GOT3 (cell line): ENCODE measurements around the gene SH2D3A.
"Not testable (repeated sequence)": the region's sequence is repeated elsewhere in the genome, so short reads cannot be mapped to it uniquely, and the experiment has no call there.

Experiments
- DNase-seq: peaks from one replicate; lab custom pipeline; 2025; ENCODE audit warnings: mixed read lengths; lab: John Stamatoyannopoulos, UW

Gene SH2D3A

DNA sequence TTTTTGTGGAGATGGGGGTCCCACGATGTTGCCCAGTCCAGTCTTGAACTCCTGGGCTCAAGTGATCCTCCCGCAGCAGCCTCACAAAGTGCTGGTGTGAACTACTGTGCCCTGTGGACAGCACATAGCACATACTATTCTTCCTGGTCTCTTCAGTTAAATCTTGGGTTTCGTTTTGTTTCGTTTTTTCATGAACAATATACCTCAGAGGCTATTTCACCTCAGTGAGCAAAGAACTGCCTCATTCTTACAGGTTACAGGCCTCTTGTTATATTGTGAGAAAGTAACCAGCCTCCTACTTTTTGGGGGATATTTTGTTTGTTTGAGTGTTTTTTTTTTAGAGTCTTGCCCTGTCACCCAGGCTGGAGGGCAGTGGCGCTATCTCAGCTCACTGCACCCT is 45.5 kb downstream of the SH2D3A start:
- DNase-seq: no peak

DNA sequence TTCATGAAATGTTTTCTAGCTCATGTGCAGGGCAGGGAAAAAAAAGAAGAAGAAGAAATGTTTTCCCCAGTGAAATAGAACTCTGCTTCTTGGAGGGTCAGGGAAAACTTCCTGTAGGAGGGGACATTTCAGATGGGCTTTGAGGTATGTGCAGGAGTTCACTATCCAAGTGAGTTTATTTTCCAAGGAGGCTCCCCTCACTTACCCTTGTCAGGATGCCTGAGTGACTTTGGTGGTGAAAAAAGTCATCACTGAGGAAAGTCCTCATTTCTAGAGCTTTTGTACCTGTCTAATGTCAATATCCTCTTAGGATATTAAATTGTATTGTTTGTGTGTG is 46.1 kb downstream of the SH2D3A start:
- DNase-seq: no peak

GRCh38 chr19:6720369-6721137 is 46.7 kb downstream of the SH2D3A start, which contains the start of gene C3:
Gene C3 (minus strand): TSS chr19:6720650. CDS start chr19:6720589, 61 bp downstream.
- peak; percentile 49 for DNase-seq

GRCh38 chr19:6719992-6720368 is 47.3 kb downstream of the SH2D3A start:
- no peak for DNase-seq

DNA sequence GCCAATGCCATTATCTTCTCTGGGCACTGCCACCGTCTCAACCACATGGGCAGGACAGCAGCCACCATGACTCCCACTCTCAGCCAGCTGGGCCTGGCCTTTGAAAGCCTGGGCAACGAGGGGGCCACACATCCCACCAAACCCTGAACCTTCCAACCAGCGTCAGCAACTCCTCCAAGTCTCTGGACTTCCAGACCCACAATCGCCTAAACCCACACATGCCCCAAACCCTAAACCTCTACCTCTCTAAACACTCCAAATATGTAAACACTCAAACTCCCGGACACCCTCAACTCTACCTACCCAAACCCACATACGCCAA is 47.7 kb downstream of the SH2D3A start:
- DNase-seq: no peak

DNA sequence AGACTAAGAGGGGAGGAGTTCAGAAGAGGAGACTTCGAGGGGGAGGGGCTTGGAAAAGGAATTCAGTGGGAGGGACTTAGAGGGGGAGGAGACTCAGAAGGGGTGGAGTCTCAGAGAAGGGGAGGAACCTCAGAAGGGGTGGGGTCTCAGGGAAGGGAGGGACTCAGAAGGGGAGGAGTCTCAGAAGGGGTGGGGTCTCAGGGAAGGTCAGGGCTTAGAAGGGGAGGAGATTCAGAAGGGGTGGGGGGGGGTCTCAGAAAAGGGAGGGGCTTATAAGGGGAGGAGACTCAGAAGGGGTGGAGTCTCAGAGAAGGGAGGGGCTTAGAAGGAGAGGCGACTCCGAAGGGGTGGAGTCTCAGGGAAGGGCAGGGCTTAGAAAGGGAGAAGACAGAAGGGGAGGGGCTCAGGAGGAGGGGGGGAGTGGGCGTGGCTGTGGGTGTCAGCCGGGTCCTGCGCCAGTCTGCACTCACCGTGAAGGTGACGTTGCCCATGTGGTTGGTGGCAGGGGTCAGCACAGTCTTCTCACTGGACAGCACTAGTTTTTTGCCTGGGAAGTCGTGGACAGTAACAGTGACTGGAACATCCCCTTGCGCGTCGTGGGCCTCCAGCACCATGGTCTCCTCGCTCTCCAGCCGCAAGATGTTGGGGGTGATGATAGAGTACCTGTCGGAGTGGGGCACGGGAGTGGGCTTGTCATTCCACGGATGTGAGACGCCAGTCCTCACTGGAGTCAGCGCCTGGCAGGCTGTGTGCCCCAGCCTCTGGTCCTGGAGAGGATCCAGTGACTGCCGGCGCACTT is 48.3 kb downstream of the SH2D3A start:
- DNase-seq: no peak

DNA sequence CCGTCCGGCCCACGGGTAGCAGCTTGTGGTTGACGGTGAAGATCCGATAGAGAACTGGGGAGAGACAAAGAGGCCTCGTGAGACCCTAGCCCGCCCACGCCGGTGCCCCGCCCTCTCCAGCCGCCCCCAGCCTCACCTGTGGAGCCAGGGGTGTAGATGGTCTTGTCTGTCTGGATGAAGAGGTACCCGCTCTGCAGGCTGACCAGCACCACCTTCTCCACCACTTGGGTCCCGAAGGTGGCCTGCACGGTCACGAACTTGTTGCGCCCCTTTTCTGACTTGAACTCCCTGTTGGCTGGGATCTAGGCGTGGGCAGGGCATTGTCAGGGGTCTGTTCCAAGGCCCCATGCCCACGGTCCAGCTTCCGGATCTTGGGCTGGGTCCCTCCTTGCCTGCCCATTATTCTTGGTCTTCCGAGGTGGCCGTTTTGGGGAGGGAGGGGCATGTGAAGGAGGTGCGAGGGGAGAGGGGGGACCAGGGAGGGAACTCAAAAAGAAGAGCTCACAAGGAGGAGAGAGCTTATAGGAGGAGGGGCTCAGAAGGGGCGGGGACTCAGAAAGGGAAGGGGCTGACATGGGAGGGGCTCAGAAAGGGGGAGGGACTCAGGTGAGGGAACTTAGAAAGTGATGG is 49.0 kb downstream of the SH2D3A start:
- DNase-seq: no peak

DNA sequence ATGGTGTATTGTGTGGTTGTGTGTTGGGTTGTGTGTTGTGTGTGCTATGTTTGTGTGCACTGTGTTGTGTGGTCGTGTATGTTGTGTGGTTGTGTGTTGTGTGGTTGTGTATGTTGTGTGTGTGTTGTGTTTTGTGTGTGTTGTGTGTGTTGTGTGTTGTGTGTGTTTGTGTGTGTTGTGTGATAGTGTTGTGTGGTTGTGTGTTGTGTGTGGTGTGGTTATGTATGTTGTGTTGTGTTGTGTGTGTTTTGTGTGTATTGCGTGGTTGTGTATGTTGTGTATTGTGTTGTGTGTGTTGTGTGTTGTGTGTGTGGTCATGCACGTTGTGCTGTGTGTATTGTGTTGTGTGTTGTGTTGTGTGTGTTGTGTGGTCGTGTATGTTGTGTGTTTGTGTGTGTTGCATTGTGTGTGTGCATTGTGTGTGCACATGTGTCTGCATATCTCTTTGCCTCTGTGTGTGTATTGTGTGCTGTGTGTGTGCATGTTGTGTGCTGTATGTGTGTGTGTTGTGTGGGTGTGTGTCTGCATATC is 49.7 kb downstream of the SH2D3A start:
- DNase-seq: no peak

DNA sequence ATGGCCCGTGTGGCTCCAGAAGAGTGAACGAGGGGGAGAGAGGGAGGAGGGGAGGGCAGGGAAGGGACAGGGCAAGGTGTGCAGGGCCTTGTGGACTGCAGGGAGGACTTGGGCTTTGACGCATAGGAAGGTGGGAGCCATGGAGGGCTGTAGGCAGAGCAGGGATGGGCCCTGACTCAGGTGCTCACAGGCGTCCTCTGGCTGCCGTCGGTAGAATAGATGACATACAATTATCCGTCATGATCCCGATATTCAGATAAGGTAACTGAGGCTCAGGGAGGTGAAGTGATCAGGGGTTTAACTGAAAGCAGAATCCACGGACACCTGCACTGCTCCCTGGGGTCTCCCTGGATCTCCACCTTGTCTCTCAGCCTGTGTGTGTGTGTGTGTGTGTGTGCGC is 50.2 kb downstream of the SH2D3A start:
- DNase-seq: no peak

- DNase-seq: no peak
Measured at GRCh38 chr19:6716610-6716970, 50.6 kb downstream of the SH2D3A start.

- DNase-seq: no peak
Measured at GRCh38 chr19:6714749-6715555, 52.3 kb downstream of the SH2D3A start.

GRCh38 chr19:6713773-6714692 is 53.2 kb downstream of the SH2D3A start:
- DNase-seq: no peak

GRCh38 chr19:6712692-6713670 is 54.3 kb downstream of the SH2D3A start:
- no peak for DNase-seq

- no peak for DNase-seq
Measured at GRCh38 chr19:6712231-6712630, 55.0 kb downstream of the SH2D3A start.

GRCh38 chr19:6711605-6712004 is 55.6 kb downstream of the SH2D3A start:
- DNase-seq: no peak

DNA sequence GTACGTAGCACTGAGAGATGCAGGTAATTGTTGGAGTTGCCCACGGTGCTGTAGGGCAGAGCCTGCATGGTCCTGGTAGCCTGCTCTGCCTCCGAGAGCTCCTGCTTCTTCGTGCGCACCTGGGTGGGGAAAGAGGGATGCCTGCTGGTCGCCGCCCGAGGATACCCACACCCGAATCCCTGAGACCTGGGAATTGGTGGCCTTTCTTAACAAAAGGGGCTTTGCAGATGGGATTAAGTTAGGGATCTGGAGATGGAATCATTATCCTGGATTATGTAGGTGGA is 56.2 kb downstream of the SH2D3A start:
- no peak for DNase-seq

- no peak for DNase-seq
Measured at GRCh38 chr19:6710273-6711077, 56.8 kb downstream of the SH2D3A start.

DNA sequence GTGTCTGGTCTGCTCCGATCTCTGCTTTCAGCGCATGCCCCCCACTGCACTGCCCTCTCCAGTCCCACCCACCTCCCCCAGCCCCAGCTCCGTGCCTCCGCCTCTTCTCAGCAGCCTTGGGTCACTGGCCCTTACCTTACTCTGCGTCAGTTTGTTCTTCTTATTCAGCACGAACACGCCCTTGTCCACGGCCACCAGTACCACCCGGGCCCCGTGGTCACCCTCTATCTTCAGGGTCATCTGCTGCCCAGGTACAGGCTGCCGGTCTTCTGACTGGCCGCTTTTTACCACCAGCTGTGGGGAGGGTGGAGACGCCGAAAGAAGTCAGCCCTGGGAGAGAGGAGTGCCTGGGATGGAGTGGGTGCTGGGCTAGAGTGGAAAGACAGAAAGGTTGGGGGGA is 57.7 kb downstream of the SH2D3A start:
- no peak for DNase-seq

DNA sequence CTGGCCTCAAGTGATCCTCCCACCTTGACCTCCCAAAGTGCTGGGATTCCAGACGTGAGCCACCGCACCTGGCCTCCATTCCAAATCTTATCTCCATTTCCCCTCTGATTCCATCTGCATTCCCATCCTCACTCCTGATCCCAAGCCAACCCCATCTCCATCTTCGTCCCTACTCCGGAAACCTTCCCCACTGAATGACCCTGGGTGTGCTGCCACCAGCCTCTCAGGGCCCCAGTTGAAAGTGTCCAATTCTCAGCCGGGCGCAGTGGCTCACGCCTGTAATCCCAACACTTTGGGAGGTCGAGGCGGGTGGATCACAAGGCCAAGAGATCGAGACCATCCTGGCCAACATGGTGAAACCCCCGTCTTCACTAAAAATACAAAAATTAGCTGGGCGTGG is 58.3 kb downstream of the SH2D3A start:
- DNase-seq: not testable (repeated sequence)
